SK-N-SH (cell line): ENCODE results near the gene ETFDH. TPM values are rescaled to one million over a fixed set of nuclear protein-coding genes. Genes with fewer than 3 reads are reported as not detected.
"Not testable (repeated sequence)": the region's sequence is repeated elsewhere in the genome, so short reads cannot be mapped to it uniquely, and the experiment has no call there.

Experiments
- CTCF ChIA-PET: fragments of 300-600, 350-600 bp; formaldehyde crosslinking; extraction: SDS; loops from one replicate; lab custom pipeline; 2021; lab: Yijun Ruan, JAX
- POLR2A ChIA-PET: fragments of 350-600 bp; sonication (Branson Sonifier 250); formaldehyde crosslinking; extraction: SDS; loops from one replicate; lab custom pipeline; 2020; ENCODE audit warnings: antibody characterized with exemption, inconsistent platforms; lab: Yijun Ruan, JAX
- DNase-seq: peaks from one replicate; pipeline ENCODE4 v3.0.0; 2012
- H2AFZ ChIP-seq: fragments of 200-600 bp; sonication (generic); 2 replicates; pipeline ENCODE4 v1.8.1; 2016; ENCODE audit warnings: antibody characterized with exemption, mild to moderate bottlenecking, low read depth
- H3F3A ChIP-seq: fragments of 200-600 bp; sonication (generic); replicated peaks from 2 replicates; pipeline ENCODE3; 2016; ENCODE audit warnings: antibody characterized with exemption, mild to moderate bottlenecking; ENCODE audit not compliant: insufficient read depth
- H3K27ac ChIP-seq, 2 experiments: fragments of 200-500 bp in 1 of 2; fragments of 200-600 bp in 1 of 2; sonication (Bioruptor generic) in 1 of 2; sonication (generic), shearing (Covaris generic) in 1 of 2; 2 replicates each; pipeline versions ENCODE4 v1.5.1 to v1.6.1; 2014 to 2016; ENCODE audit warnings: low read depth in 2 of 2, inconsistent platforms in 1 of 2, low read length in 1 of 2, mild to moderate bottlenecking in 1 of 2, mixed read lengths in 1 of 2
- H3K27me3 ChIP-seq: fragments of 200-600 bp; sonication (generic), shearing (Covaris generic); 2 replicates; pipeline ENCODE4 v1.6.1; 2016; ENCODE audit warnings: mixed run types; ENCODE audit not compliant: insufficient read depth
- H3K36me3 ChIP-seq, 2 experiments: fragments of 200-500 bp in 1 of 2; fragments of 200-600 bp in 1 of 2; sonication (Bioruptor generic) in 1 of 2; sonication (generic) in 1 of 2; replicated peaks in 1 of 2; 2 replicates each; pipeline versions ENCODE3 to v1.5.1; 2014 to 2016; ENCODE audit warnings: low read length in 1 of 2, mild to moderate bottlenecking in 1 of 2; ENCODE audit not compliant: insufficient read depth in 2 of 2, control insufficient read depth in 1 of 2
- H3K4me1 ChIP-seq, 2 experiments: fragments of 200-500 bp in 1 of 2; fragments of 200-600 bp in 1 of 2; sonication (Bioruptor generic) in 1 of 2; sonication (generic), shearing (Covaris generic) in 1 of 2; 2 replicates each; pipeline versions ENCODE4 v1.5.1 to v1.6.1; 2014 to 2016; ENCODE audit warnings: low read depth in 1 of 2, low read length in 1 of 2, mixed run types in 1 of 2; ENCODE audit not compliant: insufficient read depth in 2 of 2, control insufficient read depth in 1 of 2
- H3K4me2 ChIP-seq: fragments of 200-600 bp; sonication (generic), shearing (Covaris generic); 2 replicates; pipeline ENCODE4 v1.6.1; 2017; ENCODE audit warnings: mixed run types
- H3K4me3 ChIP-seq, 2 experiments: fragments of 200-500 bp in 1 of 2; fragments of 200-600 bp in 1 of 2; sonication (Bioruptor generic) in 1 of 2; sonication (generic), shearing (Covaris generic) in 1 of 2; 2 replicates each; pipeline versions ENCODE4 v1.5.1 to v1.8.1; 2014 to 2016; ENCODE audit warnings: low read depth in 2 of 2, inconsistent platforms in 1 of 2, low read length in 1 of 2, mild to moderate bottlenecking in 1 of 2, mixed read lengths in 1 of 2, moderate library complexity in 1 of 2
- H3K79me2 ChIP-seq: fragments of 200-600 bp; sonication (generic); 2 replicates; pipeline ENCODE4 v1.8.1; 2017; ENCODE audit warnings: mild to moderate bottlenecking; ENCODE audit not compliant: insufficient read depth
- H3K9ac ChIP-seq: fragments of 200-600 bp; sonication (generic); 2 replicates; pipeline ENCODE4 v1.6.1; 2017; ENCODE audit warnings: mixed run types
- H3K9me2 ChIP-seq: fragments of 200-600 bp; sonication (generic); 2 replicates; pipeline ENCODE4 v1.6.1; 2017; ENCODE audit warnings: mixed run types
- H3K9me3 ChIP-seq: fragments of 200-600 bp; sonication (generic); 2 replicates; pipeline ENCODE4 v1.6.1; 2017; ENCODE audit warnings: mixed run types, mild to moderate bottlenecking, moderate library complexity
- H4K20me1 ChIP-seq: fragments of 200-600 bp; sonication (generic); 2 replicates; pipeline ENCODE4 v1.6.1; 2017; ENCODE audit warnings: mild to moderate bottlenecking, mixed run types; ENCODE audit not compliant: insufficient read depth
- CHD2 ChIP-seq: fragments of 150-350 bp; IDR thresholded peaks from 2 replicates; pipeline ENCODE4 v1.6.1; 2018; ENCODE audit warnings: low read length; ENCODE audit not compliant: partially characterized antibody
- ELF1 ChIP-seq: IDR thresholded peaks from 2 replicates; pipeline ENCODE4 v1.4.0; 2012
- EP300 ChIP-seq, 2 experiments: IDR thresholded peaks; 2 replicates each; pipeline versions ENCODE4 v1.4.0 to v1.6.1; 2012; ENCODE audit warnings: borderline replicate concordance in 1 of 2, low read depth in 1 of 2, low read length in 1 of 2
- GATA2 ChIP-seq: sonication (generic); formaldehyde crosslinking; IDR thresholded peaks from 2 replicates; pipeline ENCODE4 v1.5.0; 2020; ENCODE audit warnings: mild to moderate bottlenecking, missing genetic modification reagents
- JUND ChIP-seq: IDR thresholded peaks from 2 replicates; pipeline ENCODE4 v1.4.0; 2012
- MAX ChIP-seq: IDR thresholded peaks from 2 replicates; pipeline ENCODE4 v1.4.0; 2012; ENCODE audit warnings: low read depth
- MEF2A ChIP-seq: IDR thresholded peaks from 2 replicates; pipeline ENCODE4 v1.4.0; 2012; ENCODE audit warnings: low read depth, borderline replicate concordance
- MXI1 ChIP-seq: IDR thresholded peaks from 2 replicates; pipeline ENCODE4 v1.6.1; 2012; ENCODE audit warnings: mild to moderate bottlenecking, low read depth, low read length, improper control_type of control experiment
- NFIC ChIP-seq: IDR thresholded peaks from 2 replicates; pipeline ENCODE4 v1.4.0; 2012; ENCODE audit warnings: borderline replicate concordance
- NRF1 ChIP-seq: IDR thresholded peaks from 2 replicates; pipeline ENCODE4 v1.6.1; 2012; ENCODE audit warnings: low read depth, mild to moderate bottlenecking, low read length
- RAD21 ChIP-seq: IDR thresholded peaks from 2 replicates; pipeline ENCODE4 v1.6.1; 2012; ENCODE audit warnings: mild to moderate bottlenecking, low read length
- RFX5 ChIP-seq: IDR thresholded peaks from 2 replicates; pipeline ENCODE4 v1.6.1; 2012; ENCODE audit warnings: mild to moderate bottlenecking, improper control_type of control experiment, low read length
- RXRA ChIP-seq: IDR thresholded peaks from 2 replicates; pipeline ENCODE4 v1.4.0; 2012; ENCODE audit warnings: low read depth, mild to moderate bottlenecking, borderline replicate concordance
- TAF1 ChIP-seq: IDR thresholded peaks from 2 replicates; pipeline ENCODE4 v1.6.1; 2012; ENCODE audit warnings: low read depth, mild to moderate bottlenecking, low read length, moderate library complexity, borderline replicate concordance
- TCF12 ChIP-seq: IDR thresholded peaks from 2 replicates; pipeline ENCODE4 v1.4.0; 2012
- TEAD4 ChIP-seq: IDR thresholded peaks from 2 replicates; pipeline ENCODE4 v1.4.0; 2012; ENCODE audit warnings: mild to moderate bottlenecking, borderline replicate concordance; ENCODE audit not compliant: insufficient read depth
- USF1 ChIP-seq: IDR thresholded peaks from 2 replicates; pipeline ENCODE4 v1.4.0; 2012; ENCODE audit warnings: low read depth, borderline replicate concordance
- YY1 ChIP-seq: IDR thresholded peaks from 2 replicates; pipeline ENCODE4 v1.4.0; 2012; ENCODE audit warnings: low read depth, mild to moderate bottlenecking
- WGBS: methylation state at CpG from one replicate; pipeline ENCODE4 v1.1.6; 2017; ENCODE audit warnings: low lambda C conversion rate; 5-methylcytosine and 5-hydroxymethylcytosine counted together
- polyA plus RNA-seq, 3 experiments: library from polyadenylated mRNA; depleted of rRNA; stranded (reverse); fragments of >200 nt; gene quantifications; 2 replicates each; pipeline ENCODE4 v1.2.3, GENCODE V29; 2012
- TF ChIP-seq, protein P1 (sequence below): fragments of 200-600 bp; sonication (generic); IDR thresholded peaks from 2 replicates; pipeline ENCODE4 v1.6.1; 2017; ENCODE audit warnings: antibody characterized with exemption, mild to moderate bottlenecking, moderate library complexity
- TF ChIP-seq, protein P2 (sequence below): fragments of 150-350 bp; IDR thresholded peaks from 2 replicates; pipeline ENCODE4 v1.6.1; 2017; ENCODE audit warnings: antibody characterized with exemption, low read length, low read depth, borderline replicate concordance
- TF ChIP-seq, protein P3 (sequence below): IDR thresholded peaks from 2 replicates; pipeline ENCODE4; 2012

ETFDH gene
- polyA plus RNA-seq, 1 of the 3 experiments (the other 2 are of a cell fraction) = 12.1 TPM

DNA sequence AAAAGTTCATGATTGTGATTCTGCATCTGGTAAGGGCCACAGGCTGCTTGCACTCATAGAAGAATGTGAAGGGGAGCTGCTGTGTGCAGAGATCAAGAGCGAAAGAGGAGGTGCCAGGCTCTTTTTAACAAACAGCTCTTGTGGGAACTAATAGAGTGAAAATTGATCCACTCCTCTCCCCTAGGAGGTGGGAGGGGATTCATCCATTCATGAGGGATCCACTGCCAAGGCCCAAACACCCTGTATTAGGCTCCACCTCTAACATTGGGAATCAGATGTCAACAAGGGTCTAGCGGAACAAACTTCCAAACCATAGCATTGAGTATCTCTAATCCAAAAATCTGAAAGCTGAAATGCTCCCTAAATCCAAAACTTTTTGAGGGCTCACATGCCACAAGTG, 67.5 kb downstream of the ETFDH start (continued):
- TF ChIP-seq USF1 (no peak), JUND (no peak), MAX (no peak), TEAD4 (no peak)
- TF ChIP-seq, protein P1, sequence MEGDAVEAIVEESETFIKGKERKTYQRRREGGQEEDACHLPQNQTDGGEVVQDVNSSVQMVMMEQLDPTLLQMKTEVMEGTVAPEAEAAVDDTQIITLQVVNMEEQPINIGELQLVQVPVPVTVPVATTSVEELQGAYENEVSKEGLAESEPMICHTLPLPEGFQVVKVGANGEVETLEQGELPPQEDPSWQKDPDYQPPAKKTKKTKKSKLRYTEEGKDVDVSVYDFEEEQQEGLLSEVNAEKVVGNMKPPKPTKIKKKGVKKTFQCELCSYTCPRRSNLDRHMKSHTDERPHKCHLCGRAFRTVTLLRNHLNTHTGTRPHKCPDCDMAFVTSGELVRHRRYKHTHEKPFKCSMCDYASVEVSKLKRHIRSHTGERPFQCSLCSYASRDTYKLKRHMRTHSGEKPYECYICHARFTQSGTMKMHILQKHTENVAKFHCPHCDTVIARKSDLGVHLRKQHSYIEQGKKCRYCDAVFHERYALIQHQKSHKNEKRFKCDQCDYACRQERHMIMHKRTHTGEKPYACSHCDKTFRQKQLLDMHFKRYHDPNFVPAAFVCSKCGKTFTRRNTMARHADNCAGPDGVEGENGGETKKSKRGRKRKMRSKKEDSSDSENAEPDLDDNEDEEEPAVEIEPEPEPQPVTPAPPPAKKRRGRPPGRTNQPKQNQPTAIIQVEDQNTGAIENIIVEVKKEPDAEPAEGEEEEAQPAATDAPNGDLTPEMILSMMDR = no peak
- TF ChIP-seq, protein P2, sequence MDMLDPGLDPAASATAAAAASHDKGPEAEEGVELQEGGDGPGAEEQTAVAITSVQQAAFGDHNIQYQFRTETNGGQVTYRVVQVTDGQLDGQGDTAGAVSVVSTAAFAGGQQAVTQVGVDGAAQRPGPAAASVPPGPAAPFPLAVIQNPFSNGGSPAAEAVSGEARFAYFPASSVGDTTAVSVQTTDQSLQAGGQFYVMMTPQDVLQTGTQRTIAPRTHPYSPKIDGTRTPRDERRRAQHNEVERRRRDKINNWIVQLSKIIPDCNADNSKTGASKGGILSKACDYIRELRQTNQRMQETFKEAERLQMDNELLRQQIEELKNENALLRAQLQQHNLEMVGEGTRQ = no peak
- TF ChIP-seq, protein P3, sequence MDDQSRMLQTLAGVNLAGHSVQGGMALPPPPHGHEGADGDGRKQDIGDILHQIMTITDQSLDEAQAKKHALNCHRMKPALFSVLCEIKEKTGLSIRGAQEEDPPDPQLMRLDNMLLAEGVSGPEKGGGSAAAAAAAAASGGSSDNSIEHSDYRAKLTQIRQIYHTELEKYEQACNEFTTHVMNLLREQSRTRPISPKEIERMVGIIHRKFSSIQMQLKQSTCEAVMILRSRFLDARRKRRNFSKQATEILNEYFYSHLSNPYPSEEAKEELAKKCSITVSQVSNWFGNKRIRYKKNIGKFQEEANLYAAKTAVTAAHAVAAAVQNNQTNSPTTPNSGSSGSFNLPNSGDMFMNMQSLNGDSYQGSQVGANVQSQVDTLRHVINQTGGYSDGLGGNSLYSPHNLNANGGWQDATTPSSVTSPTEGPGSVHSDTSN = no peak

DNA sequence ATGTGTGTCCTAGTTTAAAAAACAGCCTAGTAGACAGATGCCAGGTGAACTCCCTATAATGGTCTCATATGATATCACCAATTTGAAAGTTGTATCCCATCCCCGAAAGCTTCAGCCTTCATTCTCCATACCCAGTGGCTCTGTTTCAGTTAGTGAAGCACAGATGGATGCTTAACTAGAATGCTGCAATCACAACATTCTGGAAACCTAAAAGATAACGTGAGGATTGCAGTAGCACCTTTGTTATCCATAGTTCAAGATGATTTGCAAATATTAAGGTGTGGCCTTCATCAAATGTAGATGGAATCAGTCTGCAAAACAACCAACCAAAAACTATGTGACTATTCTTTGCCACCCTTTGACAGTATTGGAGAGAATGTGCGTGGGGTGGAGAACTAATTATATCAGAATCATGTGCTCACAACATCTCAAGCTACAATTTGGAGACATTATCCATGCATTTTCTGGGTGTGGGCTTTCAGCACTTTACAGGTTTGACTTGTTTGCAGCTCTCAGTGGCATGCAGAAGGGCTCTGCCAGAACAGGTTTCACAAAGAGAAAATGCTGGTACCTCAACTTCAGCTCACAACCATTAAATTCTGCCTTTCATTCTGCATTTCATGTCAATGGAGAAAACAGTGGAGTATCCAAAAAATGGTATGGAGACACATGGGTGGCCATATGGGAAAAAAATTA, 69.4 kb downstream of the ETFDH start:
- Histone ChIP-seq H4K20me1 (no peaks in the 10 kb centered on the region), H3K36me3 (no peaks in the 10 kb centered on the region), H3K4me3 (no peak overlapping the region), H3K4me1 (no peaks in the 10 kb centered on the region), H3K4me2 (no peak overlapping the region), H3F3A (no peaks in the 10 kb centered on the region), H3K9me3 (no peaks in the 10 kb centered on the region), H3K27ac (no peak overlapping the region), H3K79me2 (no peaks in the 10 kb centered on the region), H3K27me3 (no peaks in the 10 kb centered on the region), H2AFZ (no peak overlapping the region), H3K9me2 (no peaks in the 10 kb centered on the region), H3K9ac (no peak overlapping the region)
- POLR2A ChIA-PET = no interaction called here
- no peak for TF ChIP-seq GATA2 (CRISPR knock-in tag)
- TF ChIP-seq CHD2 = no peak
- TF ChIP-seq ELF1 = no peak
- no peak for TF ChIP-seq TCF12
- TF ChIP-seq EP300 (IDR thresholded peaks at IDR 0.05; ENCODE audit: borderline replicate concordance in 1 of 2, low read depth in 1 of 2, low read length in 1 of 2) = no peak
- no peak for TF ChIP-seq RXRA
- TF ChIP-seq RFX5 = no peak
- no peak for TF ChIP-seq TAF1
- TF ChIP-seq MXI1 = no peak
- no peak for TF ChIP-seq NRF1
- TF ChIP-seq NFIC = no peak
- TF ChIP-seq RAD21 = no peak
- TF ChIP-seq MEF2A = no peak
- no peak for TF ChIP-seq YY1
- TF ChIP-seq, protein P2 = no peak
- 67% methylated on average over 3 of the region's 3 CpGs for WGBS
- CTCF ChIA-PET = interaction anchor here (0.7 to 2.1 kb wide), 2 partner anchors 25 to 462 kb away, joined by 3 to 5 read pairs; no protein-coding TSS in a partner anchor
- no peak for DNase-seq

GRCh38 chr4:158746537-158746936, 74.4 kb downstream of the ETFDH start:
- H3K4me3 ChIP-seq, DNase-seq, H2AFZ ChIP-seq, H3F3A ChIP-seq, H3K9ac ChIP-seq, H3K4me2 ChIP-seq, H3K36me3 ChIP-seq, CTCF ChIA-PET, H3K79me2 ChIP-seq, H3K4me1 ChIP-seq, POLR2A ChIA-PET, H3K27ac ChIP-seq, H3K9me3 ChIP-seq, H4K20me1 ChIP-seq, H3K27me3 ChIP-seq, H3K9me2 ChIP-seq: not testable (repeated sequence)
- no CpG with 5 or more reads among the region's 31 CpGs for WGBS
